ENCODE results near the gene ZNF281.
"Not testable (repeated sequence)": the region's sequence is repeated elsewhere in the genome, so short reads cannot be mapped to it uniquely, and the experiment has no call there.

Gene ZNF281

DNA sequence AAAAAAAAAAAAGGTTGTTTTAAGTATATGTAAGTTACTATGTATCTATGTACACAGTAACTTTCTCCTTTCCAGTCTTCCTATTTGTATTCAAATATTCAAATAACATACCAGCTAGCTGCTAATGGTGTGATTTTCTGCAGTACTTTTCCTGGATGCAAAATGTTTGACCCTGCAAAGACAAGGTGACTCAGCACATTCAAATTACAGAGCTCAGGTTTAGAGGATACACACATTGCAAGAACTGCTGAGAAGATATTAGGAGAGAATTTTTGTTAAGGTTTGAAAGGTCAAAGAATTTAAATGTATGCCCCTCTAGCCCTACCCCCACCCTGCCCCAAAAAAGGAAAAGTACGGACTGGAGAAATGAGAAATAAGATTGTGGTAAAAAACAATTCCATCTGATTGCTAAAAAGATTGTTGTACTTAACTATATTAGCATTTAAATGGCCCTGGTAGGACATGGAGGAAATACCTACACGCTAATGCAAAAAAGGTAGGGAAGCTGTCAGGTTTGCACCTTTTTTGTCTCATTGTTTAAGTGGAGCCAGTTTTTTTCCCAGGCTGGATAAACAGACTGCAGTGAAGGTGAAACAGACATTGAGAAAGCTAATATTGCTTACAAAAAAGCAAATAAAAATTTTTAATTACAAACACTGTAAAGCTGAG is 45.6 kb downstream of the ZNF281 start:
- no peak for DNase-seq (ENCODE audit: extremely low read depth, low read depth)
- TF ChIP-seq, protein P1, sequence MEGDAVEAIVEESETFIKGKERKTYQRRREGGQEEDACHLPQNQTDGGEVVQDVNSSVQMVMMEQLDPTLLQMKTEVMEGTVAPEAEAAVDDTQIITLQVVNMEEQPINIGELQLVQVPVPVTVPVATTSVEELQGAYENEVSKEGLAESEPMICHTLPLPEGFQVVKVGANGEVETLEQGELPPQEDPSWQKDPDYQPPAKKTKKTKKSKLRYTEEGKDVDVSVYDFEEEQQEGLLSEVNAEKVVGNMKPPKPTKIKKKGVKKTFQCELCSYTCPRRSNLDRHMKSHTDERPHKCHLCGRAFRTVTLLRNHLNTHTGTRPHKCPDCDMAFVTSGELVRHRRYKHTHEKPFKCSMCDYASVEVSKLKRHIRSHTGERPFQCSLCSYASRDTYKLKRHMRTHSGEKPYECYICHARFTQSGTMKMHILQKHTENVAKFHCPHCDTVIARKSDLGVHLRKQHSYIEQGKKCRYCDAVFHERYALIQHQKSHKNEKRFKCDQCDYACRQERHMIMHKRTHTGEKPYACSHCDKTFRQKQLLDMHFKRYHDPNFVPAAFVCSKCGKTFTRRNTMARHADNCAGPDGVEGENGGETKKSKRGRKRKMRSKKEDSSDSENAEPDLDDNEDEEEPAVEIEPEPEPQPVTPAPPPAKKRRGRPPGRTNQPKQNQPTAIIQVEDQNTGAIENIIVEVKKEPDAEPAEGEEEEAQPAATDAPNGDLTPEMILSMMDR (IDR thresholded peaks at IDR 0.05; ENCODE audit: low read depth, low read length) = no peak

GRCh38 chr1:200363264-200363933 is 46.4 kb downstream of the ZNF281 start:
- no peak for DNase-seq (ENCODE audit: extremely low read depth, low read depth)
- TF ChIP-seq, protein P1 (IDR thresholded peaks at IDR 0.05; ENCODE audit: low read depth, low read length) = no peak

- TF ChIP-seq, protein P1 (IDR thresholded peaks at IDR 0.05; ENCODE audit: low read depth, low read length) = no peak
- no peak for DNase-seq (ENCODE audit: extremely low read depth, low read depth)
Measured at GRCh38 chr1:200362421-200362820, 47.4 kb downstream of the ZNF281 start.

DNA sequence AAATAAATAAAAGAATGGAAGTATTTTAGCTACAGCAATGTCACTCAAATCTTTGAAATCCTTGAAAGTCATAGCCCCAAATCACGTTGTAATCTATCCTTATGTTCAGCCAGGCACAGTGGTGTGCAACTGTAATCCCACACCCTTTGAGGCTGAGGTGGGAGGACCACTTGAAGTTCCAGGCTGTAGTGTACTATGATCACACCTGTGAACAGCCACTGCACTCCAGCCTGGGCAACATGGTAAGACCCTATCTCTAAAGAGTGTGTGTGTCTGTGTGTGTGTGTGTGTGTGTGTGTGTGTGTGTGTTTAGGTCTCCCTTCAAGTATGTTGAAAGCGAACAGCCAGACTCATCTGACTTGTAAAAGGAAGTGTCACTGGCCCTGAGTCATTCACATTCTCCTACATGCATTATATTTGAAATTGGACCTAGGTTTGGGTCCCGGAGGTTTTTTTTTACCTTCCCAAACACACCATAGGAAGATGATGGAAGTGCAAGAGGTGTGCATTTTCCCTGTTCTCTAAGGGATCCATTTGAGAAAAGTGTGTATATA is 50.1 kb downstream of the ZNF281 start:
- DNase-seq (ENCODE audit: extremely low read depth, low read depth) = no peak
- TF ChIP-seq, protein P1 (IDR thresholded peaks at IDR 0.05; ENCODE audit: low read depth, low read length) = no peak

DNA sequence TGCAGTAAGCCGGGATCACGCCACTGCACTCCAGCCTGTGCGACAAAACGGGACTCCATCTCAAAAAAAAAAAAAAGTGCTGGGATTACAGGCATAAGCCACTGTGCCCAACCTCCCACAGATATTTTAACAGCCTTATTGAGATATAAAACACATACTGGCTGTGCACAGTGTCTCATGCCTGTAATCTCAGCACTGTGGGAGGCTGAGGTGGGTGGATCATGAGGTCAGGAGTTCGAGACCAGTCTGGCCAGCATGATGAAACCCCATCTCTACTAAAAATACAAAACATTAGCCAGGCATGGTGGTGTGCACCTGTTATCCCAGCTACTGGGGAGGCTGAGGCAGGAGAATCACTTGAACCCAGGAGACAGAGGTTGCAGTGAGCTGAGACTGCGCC is 51.9 kb downstream of the ZNF281 start:
- not testable (repeated sequence) for DNase-seq (ENCODE audit: extremely low read depth, low read depth)

DNA sequence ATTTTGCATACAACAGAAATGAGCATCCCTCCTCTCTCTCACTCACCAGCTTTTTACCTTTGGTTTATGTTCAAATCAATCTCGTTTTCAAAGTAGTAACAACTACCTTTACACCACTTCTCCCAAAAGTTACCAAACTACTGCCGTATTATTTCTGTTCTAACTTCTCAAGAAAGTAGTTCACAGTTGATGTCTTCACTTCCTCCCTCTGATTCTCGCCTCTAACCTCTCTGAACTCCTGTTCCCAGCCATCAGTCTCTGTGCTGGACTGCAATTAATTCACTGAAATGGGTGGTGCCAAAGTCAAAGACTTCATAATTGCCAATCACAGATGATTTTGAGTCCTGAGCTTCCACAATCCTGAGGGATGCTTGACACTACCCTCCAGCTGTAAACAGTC is 54.0 kb downstream of the ZNF281 start:
- no peak for DNase-seq (ENCODE audit: extremely low read depth, low read depth)
- TF ChIP-seq, protein P1 (IDR thresholded peaks at IDR 0.05; ENCODE audit: low read depth, low read length) = no peak
